ENCODE results near the gene OVCH1. TPM values are rescaled to one million over a fixed set of nuclear protein-coding genes. Genes with fewer than 3 reads are reported as not detected.

The OVCH1 gene
- total and polyA plus RNA-seq, 7 donors, result 0.03 to 2.5 (median 0.27) TPM; not detected in 2

GRCh38 chr12:29486972-29487371, 10.5 kb downstream of the OVCH1 start:
- WGBS, 2 donors, result 65 to 78% methylated on average over 2 of the region's 2 CpGs
- H3K27me3 ChIP-seq, result no peaks in the 10 kb centered on the region
- H3K9me3 ChIP-seq, result no peaks in the 10 kb centered on the region
- TF ChIP-seq CTCF (IDR thresholded peaks at IDR 0.05), result no peak
- no peak for TF ChIP-seq POLR2AphosphoS5 (IDR thresholded peaks at IDR 0.05)
- TF ChIP-seq EP300 (IDR thresholded peaks at IDR 0.05), result no peak
- TF ChIP-seq POLR2A (IDR thresholded peaks at IDR 0.05), result no peak
- intact Hi-C loops (cut with DNase I), result no loop called here
- H3K4me3 ChIP-seq, result no peak overlapping the region
- no peaks in the 10 kb centered on the region for H3K36me3 ChIP-seq
- no peak overlapping the region for H3K27ac ChIP-seq
- no peak for DNase-seq
- H3K4me1 ChIP-seq, result no peaks in the 10 kb centered on the region

GRCh38 chr12:29463198-29463597, 34.3 kb downstream of the OVCH1 start:
- no peaks in the 10 kb centered on the region for H3K9me3 ChIP-seq
- no peak overlapping the region for H3K27ac ChIP-seq
- intact Hi-C loops (cut with DNase I), result no loop called here
- H3K4me1 ChIP-seq, result no peaks in the 10 kb centered on the region
- no peaks in the 10 kb centered on the region for H3K27me3 ChIP-seq
- H3K36me3 ChIP-seq, result no peaks in the 10 kb centered on the region
- H3K4me3 ChIP-seq, result no peak overlapping the region
- 62 to 68% methylated on average over 4 of the region's 4 CpGs for WGBS, 2 donors
- no peak for DNase-seq
- TF ChIP-seq EP300 (IDR thresholded peaks at IDR 0.05) (no peak), CTCF (IDR thresholded peaks at IDR 0.05) (no peak), POLR2AphosphoS5 (IDR thresholded peaks at IDR 0.05) (no peak), POLR2A (IDR thresholded peaks at IDR 0.05) (no peak)

DNA sequence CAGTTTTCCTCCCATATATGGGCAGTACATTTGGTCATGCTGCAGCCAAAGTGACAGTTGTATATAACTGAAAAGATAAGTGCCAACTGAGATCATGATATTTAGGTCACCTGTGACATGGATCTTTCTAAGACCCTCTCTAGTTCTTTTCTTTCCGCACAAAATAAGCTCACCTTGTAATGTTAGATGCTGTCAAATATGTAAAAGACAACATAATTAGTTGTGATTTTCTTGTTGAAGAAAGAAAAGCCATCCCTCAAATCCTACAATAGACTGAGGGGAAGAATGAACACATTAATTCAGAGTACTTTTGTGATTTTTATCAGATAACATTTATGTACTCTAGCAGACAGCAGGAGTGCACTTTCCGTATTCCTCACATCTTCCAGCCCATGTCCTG, 37.4 kb downstream of the OVCH1 start:
- TF ChIP-seq POLR2AphosphoS5 (IDR thresholded peaks at IDR 0.05) (no peak), EP300 (IDR thresholded peaks at IDR 0.05) (no peak), POLR2A (IDR thresholded peaks at IDR 0.05) (no peak), CTCF (IDR thresholded peaks at IDR 0.05) (no peak)
- no peak for DNase-seq
- Histone ChIP-seq H3K27ac (no peak overlapping the region), H3K9me3 (no peaks in the 10 kb centered on the region), H3K4me1 (no peaks in the 10 kb centered on the region), H3K36me3 (no peaks in the 10 kb centered on the region), H3K27me3 (no peaks in the 10 kb centered on the region), H3K4me3 (no peak overlapping the region)
- 83 to 89% methylated on average over 2 of the region's 2 CpGs for WGBS, 2 donors
- intact Hi-C loops (cut with DNase I), result no loop called here

GRCh38 chr12:29455087-29455486, 42.4 kb downstream of the OVCH1 start:
- no peak for TF ChIP-seq EP300 (IDR thresholded peaks at IDR 0.05)
- TF ChIP-seq POLR2A (IDR thresholded peaks at IDR 0.05), result no peak
- no peak for TF ChIP-seq CTCF (IDR thresholded peaks at IDR 0.05)
- no peak for TF ChIP-seq POLR2AphosphoS5 (IDR thresholded peaks at IDR 0.05)
- no peak for DNase-seq
- Histone ChIP-seq H3K9me3 (no peaks in the 10 kb centered on the region), H3K4me1 (no peaks in the 10 kb centered on the region), H3K27ac (no peak overlapping the region), H3K36me3 (no peaks in the 10 kb centered on the region), H3K27me3 (no peaks in the 10 kb centered on the region), H3K4me3 (no peak overlapping the region)
- WGBS, 2 donors, result 27 to 76% methylated on average over 1 of the region's 1 CpG
- intact Hi-C loops (cut with DNase I), result no loop called here

- intact Hi-C loops (cut with DNase I), result no loop called here
- no peaks in the 10 kb centered on the region for H3K9me3 ChIP-seq
- no peak overlapping the region for H3K4me3 ChIP-seq
- no peak for DNase-seq
- H3K27ac ChIP-seq, result no peak overlapping the region
- no peaks in the 10 kb centered on the region for H3K36me3 ChIP-seq
- TF ChIP-seq CTCF (IDR thresholded peaks at IDR 0.05), result no peak
- no peak for TF ChIP-seq EP300 (IDR thresholded peaks at IDR 0.05)
- TF ChIP-seq POLR2AphosphoS5 (IDR thresholded peaks at IDR 0.05), result no peak
- TF ChIP-seq POLR2A (IDR thresholded peaks at IDR 0.05), result no peak
- H3K27me3 ChIP-seq, result no peaks in the 10 kb centered on the region
- H3K4me1 ChIP-seq, result no peaks in the 10 kb centered on the region
- 88 to 96% methylated on average over 2 of the region's 2 CpGs for WGBS, 2 donors
Observed at GRCh38 chr12:29451888-29452287, 45.6 kb downstream of the OVCH1 start.

Data from sigmoid colon (tissue), 7 donors.